Measurements from ENCODE around the gene CASKIN1. TPM values are rescaled to one million over a fixed set of nuclear protein-coding genes. Genes with fewer than 3 reads are reported as not detected.

Gene CASKIN1
- polyA plus RNA-seq, 3 donors = not detected

GRCh38 chr16:2145843-2146242, 50.6 kb downstream of the CASKIN1 start:
- Mint-ChIP-seq H3K27me3 (ENCODE audit: low read depth in 3 of 3) (peaks cover 14 to 40% (median 21%) of the 10 kb centered on the region in 3 donors), H3K36me3 (peaks cover 0 to 3% of the 10 kb centered on the region in 2 donors), H3K27ac (no peak overlapping the region), H3K4me1 (peaks cover 15% of the 10 kb centered on the region), H3K4me3 (no peak overlapping the region), H3K9me3 (peaks cover 0 to 6% (median 0%) of the 10 kb centered on the region in 7 donors)
- Histone ChIP-seq H3K4me1 (ENCODE audit: control insufficient read depth in 1 of 2, insufficient read depth in 2 of 2, low read length in 2 of 2) (peaks cover 15 to 25% of the 10 kb centered on the region in 2 donors), H3K9ac (ENCODE audit: insufficient read depth, low read length, poor library complexity, severe bottlenecking) (no peak overlapping the region), H3K9me3 (replicated peaks in 1 of 2; ENCODE audit: control insufficient read depth in 1 of 2, insufficient read depth in 1 of 2, low read length in 2 of 2) (no peaks in the 10 kb centered on the region), H3K79me2 (ENCODE audit: insufficient read depth, low read length) (no peaks in the 10 kb centered on the region), H3K27me3 (ENCODE audit: control insufficient read depth in 2 of 2, insufficient read depth in 2 of 2, low read length in 2 of 2) (peaks cover 0 to 22% of the 10 kb centered on the region in 2 donors), H3K36me3 (replicated peaks in 1 of 2; ENCODE audit: control insufficient read depth in 1 of 2, insufficient read depth in 2 of 2, low read length in 2 of 2) (no peaks in the 10 kb centered on the region), H3K4me2 (replicated peaks; ENCODE audit: extremely low read depth, low read length, poor library complexity, severe bottlenecking) (no peak overlapping the region), H3K27ac (ENCODE audit: low read depth in 1 of 2, low read length in 2 of 2) (no peak overlapping the region), H2AFZ (ENCODE audit: insufficient read depth, low read depth, low read length, poor library complexity, severe bottlenecking) (no peak overlapping the region), H3K4me3 (replicated peaks in 1 of 3; ENCODE audit: low read depth in 2 of 3, low read length in 3 of 3) (no peak overlapping the region), H4K20me1 (ENCODE audit: insufficient read depth, low read length) (peaks cover 21% of the 10 kb centered on the region)
- no peak for TF ChIP-seq CTCF (IDR thresholded peaks at IDR 0.05)
- WGBS (ENCODE audit: insufficient coverage) = 88% methylated on average over 5 of the region's 5 CpGs
- DNase-seq = no peak
- intact Hi-C loops (cut with micrococcal nuclease) = loop anchor here in 1 of 2 donors (5.0 kb wide), 1 partner anchor 119 kb away; the partner anchor contains the start of gene NHERF2

- no peak overlapping the region for H3K4me3 Mint-ChIP-seq
- H3K27ac Mint-ChIP-seq = no peak overlapping the region
- DNase-seq = no peak
- H3K4me1 Mint-ChIP-seq = peaks cover 5% of the 10 kb centered on the region
- Histone ChIP-seq H3K4me3 (replicated peaks in 1 of 3; ENCODE audit: low read depth in 2 of 3, low read length in 3 of 3) (no peak overlapping the region), H2AFZ (ENCODE audit: insufficient read depth, low read depth, low read length, poor library complexity, severe bottlenecking) (no peak overlapping the region), H3K79me2 (ENCODE audit: insufficient read depth, low read length) (no peaks in the 10 kb centered on the region), H3K9me3 (replicated peaks in 1 of 2; ENCODE audit: control insufficient read depth in 1 of 2, insufficient read depth in 1 of 2, low read length in 2 of 2) (no peaks in the 10 kb centered on the region), H3K36me3 (replicated peaks in 1 of 2; ENCODE audit: control insufficient read depth in 1 of 2, insufficient read depth in 2 of 2, low read length in 2 of 2) (no peaks in the 10 kb centered on the region), H3K4me1 (ENCODE audit: control insufficient read depth in 1 of 2, insufficient read depth in 2 of 2, low read length in 2 of 2) (peaks cover 8 to 13% of the 10 kb centered on the region in 2 donors), H3K27me3 (ENCODE audit: control insufficient read depth in 2 of 2, insufficient read depth in 2 of 2, low read length in 2 of 2) (peaks cover 0 to 8% of the 10 kb centered on the region in 2 donors), H4K20me1 (ENCODE audit: insufficient read depth, low read length) (peaks cover 3% of the 10 kb centered on the region), H3K27ac (ENCODE audit: low read depth in 1 of 2, low read length in 2 of 2) (no peak overlapping the region), H3K9ac (ENCODE audit: insufficient read depth, low read length, poor library complexity, severe bottlenecking) (no peak overlapping the region), H3K4me2 (replicated peaks; ENCODE audit: extremely low read depth, low read length, poor library complexity, severe bottlenecking) (no peak overlapping the region)
- TF ChIP-seq CTCF (IDR thresholded peaks at IDR 0.05) = no peak
- H3K36me3 Mint-ChIP-seq = no peaks in the 10 kb centered on the region
- peaks cover 8 to 26% (median 18%) of the 10 kb centered on the region in 3 donors for H3K27me3 Mint-ChIP-seq (ENCODE audit: low read depth in 3 of 3)
- intact Hi-C loops (cut with micrococcal nuclease) = no loop called here
- peaks cover 0 to 1% (median 0%) of the 10 kb centered on the region in 7 donors for H3K9me3 Mint-ChIP-seq
- WGBS (ENCODE audit: insufficient coverage) = 88% methylated on average over 16 of the region's 17 CpGs
Measured at GRCh38 chr16:2143878-2144485, 52.4 kb downstream of the CASKIN1 start.

Data from CD14-positive monocyte (primary cell).